K562 (cell line): ENCODE measurements around the gene ZNF566. TPM values are rescaled to one million over a fixed set of nuclear protein-coding genes. Genes with fewer than 3 reads are reported as not detected.

Source experiments
- CTBP1 ChIP-seq: fragments of 450-650 bp; IDR thresholded peaks from 2 replicates; pipeline ENCODE4 v1.6.1; 2016; ENCODE audit warnings: borderline replicate concordance
- ELF1 ChIP-seq: fragments of 200-800 bp; sonication (Bioruptor generic); IDR thresholded peaks from 2 replicates; pipeline ENCODE4 v1.6.1; 2016; ENCODE audit warnings: missing genetic modification characterization, missing compliant biosample characterization
- MLX ChIP-seq, 2 experiments: fragments of 450-650 bp in 1 of 2; sonication (generic) in 1 of 2; formaldehyde crosslinking; conservative IDR thresholded peaks; 2 replicates each; pipeline versions ENCODE4 v1.4.0 to v1.8.1; 2020 to 2022; ENCODE audit warnings: mild to moderate bottlenecking in 1 of 2, missing genetic modification reagents in 1 of 2
- NR2C2 ChIP-seq, 2 experiments: fragments of 200-800 bp in 1 of 2; sonication (Bioruptor generic) in 1 of 2; sonication (generic) in 1 of 2; formaldehyde crosslinking in 1 of 2; IDR thresholded peaks; 2 replicates each; pipeline versions ENCODE4 v1.6.1 to v1.8.0; 2016 to 2022; ENCODE audit warnings: mild to moderate bottlenecking in 1 of 2, missing compliant biosample characterization in 1 of 2, missing genetic modification characterization in 1 of 2, missing genetic modification reagents in 1 of 2
- POLR2A ChIP-seq: fragments of 450-650 bp; conservative IDR thresholded peaks from 2 replicates; pipeline ENCODE4 v1.6.1; 2016
- RBBP5 ChIP-seq: fragments of 200-600 bp; sonication (generic); IDR thresholded peaks from 2 replicates; pipeline ENCODE4 v1.6.1; 2012; ENCODE audit warnings: borderline replicate concordance, mild to moderate bottlenecking, low read length, control low read depth, inconsistent platforms; ENCODE audit not compliant: insufficient read depth, poor library complexity, severe bottlenecking
- SUPT5H ChIP-seq: fragments of 450-650 bp; IDR thresholded peaks from 2 replicates; pipeline ENCODE4 v1.6.1; 2016
- TBP ChIP-seq: optimal IDR thresholded peaks from 2 replicates; pipeline ENCODE3; 2011; ENCODE audit warnings: low read depth, low read length, improper control_type of control experiment
- ZKSCAN3 ChIP-seq: fragments of 250-450 bp; sonication (Bioruptor Pico); IDR thresholded peaks from 2 replicates; pipeline ENCODE4 v1.4.0; 2020
- polyA plus RNA-seq, 8 experiments: library from polyadenylated mRNA; depleted of rRNA in 4 of 8; stranded (reverse) in 5 of 8; unstranded in 3 of 8; fragments of >200 nt; fragmentation: Nextera tagmentation in 2 of 8; fragmentation: Illumina TruSeq in 1 of 8; extraction: Ambion mirVana in 2 of 8; extraction: Trizol in 1 of 8; gene quantifications; 2 replicates each; pipeline versions ENCODE4 v1.2.1 to v1.2.3, GENCODE V29; 2011 to 2014; ENCODE audit warnings: inconsistent platforms in 1 of 8, missing spikeins in 1 of 8
- total RNA-seq, 7 experiments: library from RNA; depleted of rRNA in 6 of 7; stranded (reverse); fragments of >200 nt in 6 of 7; fragmentation: Illumina TruSeq in 2 of 7; extraction: Trizol in 2 of 7; gene quantifications; 2 replicates each; pipeline versions ENCODE4 v1.2.1 to v1.2.3, GENCODE V29; 2011 to 2021; ENCODE audit warnings: low replicate concordance in 1 of 7
- TF ChIP-seq, protein P1 (sequence below): fragments of 450-650 bp; IDR thresholded peaks from 2 replicates; pipeline ENCODE4 v1.6.1; 2016; ENCODE audit warnings: mild to moderate bottlenecking, moderate library complexity
- TF ChIP-seq, protein P2 (sequence below), 2 experiments: fragments of 150-350 bp in 1 of 2; IDR thresholded peaks; 2 replicates each; pipeline ENCODE4 v1.6.1; 2012 to 2016; ENCODE audit warnings: low read depth in 2 of 2, low read length in 2 of 2, mild to moderate bottlenecking in 1 of 2, moderate library complexity in 1 of 2

The ZNF566 gene
- total and polyA plus RNA-seq, 9 of the 15 experiments (the other 6 are each of a cell fraction or from before 2014, with no cell fraction given): 5.5 to 11.4 (median 9.7) TPM

GRCh38 chr19:36418287-36419001 is 70.9 kb downstream of the ZNF566 start, which contains the start of gene ZFP82 (continued):
- TF ChIP-seq, protein P1, sequence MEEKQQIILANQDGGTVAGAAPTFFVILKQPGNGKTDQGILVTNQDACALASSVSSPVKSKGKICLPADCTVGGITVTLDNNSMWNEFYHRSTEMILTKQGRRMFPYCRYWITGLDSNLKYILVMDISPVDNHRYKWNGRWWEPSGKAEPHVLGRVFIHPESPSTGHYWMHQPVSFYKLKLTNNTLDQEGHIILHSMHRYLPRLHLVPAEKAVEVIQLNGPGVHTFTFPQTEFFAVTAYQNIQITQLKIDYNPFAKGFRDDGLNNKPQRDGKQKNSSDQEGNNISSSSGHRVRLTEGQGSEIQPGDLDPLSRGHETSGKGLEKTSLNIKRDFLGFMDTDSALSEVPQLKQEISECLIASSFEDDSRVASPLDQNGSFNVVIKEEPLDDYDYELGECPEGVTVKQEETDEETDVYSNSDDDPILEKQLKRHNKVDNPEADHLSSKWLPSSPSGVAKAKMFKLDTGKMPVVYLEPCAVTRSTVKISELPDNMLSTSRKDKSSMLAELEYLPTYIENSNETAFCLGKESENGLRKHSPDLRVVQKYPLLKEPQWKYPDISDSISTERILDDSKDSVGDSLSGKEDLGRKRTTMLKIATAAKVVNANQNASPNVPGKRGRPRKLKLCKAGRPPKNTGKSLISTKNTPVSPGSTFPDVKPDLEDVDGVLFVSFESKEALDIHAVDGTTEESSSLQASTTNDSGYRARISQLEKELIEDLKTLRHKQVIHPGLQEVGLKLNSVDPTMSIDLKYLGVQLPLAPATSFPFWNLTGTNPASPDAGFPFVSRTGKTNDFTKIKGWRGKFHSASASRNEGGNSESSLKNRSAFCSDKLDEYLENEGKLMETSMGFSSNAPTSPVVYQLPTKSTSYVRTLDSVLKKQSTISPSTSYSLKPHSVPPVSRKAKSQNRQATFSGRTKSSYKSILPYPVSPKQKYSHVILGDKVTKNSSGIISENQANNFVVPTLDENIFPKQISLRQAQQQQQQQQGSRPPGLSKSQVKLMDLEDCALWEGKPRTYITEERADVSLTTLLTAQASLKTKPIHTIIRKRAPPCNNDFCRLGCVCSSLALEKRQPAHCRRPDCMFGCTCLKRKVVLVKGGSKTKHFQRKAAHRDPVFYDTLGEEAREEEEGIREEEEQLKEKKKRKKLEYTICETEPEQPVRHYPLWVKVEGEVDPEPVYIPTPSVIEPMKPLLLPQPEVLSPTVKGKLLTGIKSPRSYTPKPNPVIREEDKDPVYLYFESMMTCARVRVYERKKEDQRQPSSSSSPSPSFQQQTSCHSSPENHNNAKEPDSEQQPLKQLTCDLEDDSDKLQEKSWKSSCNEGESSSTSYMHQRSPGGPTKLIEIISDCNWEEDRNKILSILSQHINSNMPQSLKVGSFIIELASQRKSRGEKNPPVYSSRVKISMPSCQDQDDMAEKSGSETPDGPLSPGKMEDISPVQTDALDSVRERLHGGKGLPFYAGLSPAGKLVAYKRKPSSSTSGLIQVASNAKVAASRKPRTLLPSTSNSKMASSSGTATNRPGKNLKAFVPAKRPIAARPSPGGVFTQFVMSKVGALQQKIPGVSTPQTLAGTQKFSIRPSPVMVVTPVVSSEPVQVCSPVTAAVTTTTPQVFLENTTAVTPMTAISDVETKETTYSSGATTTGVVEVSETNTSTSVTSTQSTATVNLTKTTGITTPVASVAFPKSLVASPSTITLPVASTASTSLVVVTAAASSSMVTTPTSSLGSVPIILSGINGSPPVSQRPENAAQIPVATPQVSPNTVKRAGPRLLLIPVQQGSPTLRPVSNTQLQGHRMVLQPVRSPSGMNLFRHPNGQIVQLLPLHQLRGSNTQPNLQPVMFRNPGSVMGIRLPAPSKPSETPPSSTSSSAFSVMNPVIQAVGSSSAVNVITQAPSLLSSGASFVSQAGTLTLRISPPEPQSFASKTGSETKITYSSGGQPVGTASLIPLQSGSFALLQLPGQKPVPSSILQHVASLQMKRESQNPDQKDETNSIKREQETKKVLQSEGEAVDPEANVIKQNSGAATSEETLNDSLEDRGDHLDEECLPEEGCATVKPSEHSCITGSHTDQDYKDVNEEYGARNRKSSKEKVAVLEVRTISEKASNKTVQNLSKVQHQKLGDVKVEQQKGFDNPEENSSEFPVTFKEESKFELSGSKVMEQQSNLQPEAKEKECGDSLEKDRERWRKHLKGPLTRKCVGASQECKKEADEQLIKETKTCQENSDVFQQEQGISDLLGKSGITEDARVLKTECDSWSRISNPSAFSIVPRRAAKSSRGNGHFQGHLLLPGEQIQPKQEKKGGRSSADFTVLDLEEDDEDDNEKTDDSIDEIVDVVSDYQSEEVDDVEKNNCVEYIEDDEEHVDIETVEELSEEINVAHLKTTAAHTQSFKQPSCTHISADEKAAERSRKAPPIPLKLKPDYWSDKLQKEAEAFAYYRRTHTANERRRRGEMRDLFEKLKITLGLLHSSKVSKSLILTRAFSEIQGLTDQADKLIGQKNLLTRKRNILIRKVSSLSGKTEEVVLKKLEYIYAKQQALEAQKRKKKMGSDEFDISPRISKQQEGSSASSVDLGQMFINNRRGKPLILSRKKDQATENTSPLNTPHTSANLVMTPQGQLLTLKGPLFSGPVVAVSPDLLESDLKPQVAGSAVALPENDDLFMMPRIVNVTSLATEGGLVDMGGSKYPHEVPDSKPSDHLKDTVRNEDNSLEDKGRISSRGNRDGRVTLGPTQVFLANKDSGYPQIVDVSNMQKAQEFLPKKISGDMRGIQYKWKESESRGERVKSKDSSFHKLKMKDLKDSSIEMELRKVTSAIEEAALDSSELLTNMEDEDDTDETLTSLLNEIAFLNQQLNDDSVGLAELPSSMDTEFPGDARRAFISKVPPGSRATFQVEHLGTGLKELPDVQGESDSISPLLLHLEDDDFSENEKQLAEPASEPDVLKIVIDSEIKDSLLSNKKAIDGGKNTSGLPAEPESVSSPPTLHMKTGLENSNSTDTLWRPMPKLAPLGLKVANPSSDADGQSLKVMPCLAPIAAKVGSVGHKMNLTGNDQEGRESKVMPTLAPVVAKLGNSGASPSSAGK: peak; percentile 61; the same call in 1 of the 2 replicates
- TF ChIP-seq RBBP5: peak; percentile 46
- no peak for TF ChIP-seq MLX (CRISPR knock-in tag; conservative IDR thresholded peaks at IDR 0.05)
- no peak for TF ChIP-seq NR2C2 (CRISPR knock-in tag; IDR thresholded peaks at IDR 0.05)
- TF ChIP-seq NR2C2 (tag; IDR thresholded peaks at IDR 0.05): peak; percentile 78
- no peak for TF ChIP-seq CTBP1
- TF ChIP-seq SUPT5H: peak; percentile 62
- TF ChIP-seq ELF1 (tag): no peak
- peak; percentile 65 for TF ChIP-seq POLR2A
- TF ChIP-seq, protein P2, sequence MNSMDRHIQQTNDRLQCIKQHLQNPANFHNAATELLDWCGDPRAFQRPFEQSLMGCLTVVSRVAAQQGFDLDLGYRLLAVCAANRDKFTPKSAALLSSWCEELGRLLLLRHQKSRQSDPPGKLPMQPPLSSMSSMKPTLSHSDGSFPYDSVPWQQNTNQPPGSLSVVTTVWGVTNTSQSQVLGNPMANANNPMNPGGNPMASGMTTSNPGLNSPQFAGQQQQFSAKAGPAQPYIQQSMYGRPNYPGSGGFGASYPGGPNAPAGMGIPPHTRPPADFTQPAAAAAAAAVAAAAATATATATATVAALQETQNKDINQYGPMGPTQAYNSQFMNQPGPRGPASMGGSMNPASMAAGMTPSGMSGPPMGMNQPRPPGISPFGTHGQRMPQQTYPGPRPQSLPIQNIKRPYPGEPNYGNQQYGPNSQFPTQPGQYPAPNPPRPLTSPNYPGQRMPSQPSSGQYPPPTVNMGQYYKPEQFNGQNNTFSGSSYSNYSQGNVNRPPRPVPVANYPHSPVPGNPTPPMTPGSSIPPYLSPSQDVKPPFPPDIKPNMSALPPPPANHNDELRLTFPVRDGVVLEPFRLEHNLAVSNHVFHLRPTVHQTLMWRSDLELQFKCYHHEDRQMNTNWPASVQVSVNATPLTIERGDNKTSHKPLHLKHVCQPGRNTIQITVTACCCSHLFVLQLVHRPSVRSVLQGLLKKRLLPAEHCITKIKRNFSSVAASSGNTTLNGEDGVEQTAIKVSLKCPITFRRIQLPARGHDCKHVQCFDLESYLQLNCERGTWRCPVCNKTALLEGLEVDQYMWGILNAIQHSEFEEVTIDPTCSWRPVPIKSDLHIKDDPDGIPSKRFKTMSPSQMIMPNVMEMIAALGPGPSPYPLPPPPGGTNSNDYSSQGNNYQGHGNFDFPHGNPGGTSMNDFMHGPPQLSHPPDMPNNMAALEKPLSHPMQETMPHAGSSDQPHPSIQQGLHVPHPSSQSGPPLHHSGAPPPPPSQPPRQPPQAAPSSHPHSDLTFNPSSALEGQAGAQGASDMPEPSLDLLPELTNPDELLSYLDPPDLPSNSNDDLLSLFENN (IDR thresholded peaks at IDR 0.05; ENCODE audit: low read depth in 2 of 2, low read length in 2 of 2): no peak
- no peak for TF ChIP-seq ZKSCAN3 (CRISPR knock-in tag)
- peak; percentile 29 for TF ChIP-seq TBP
